OCI-LY7 (cell line): Measurements from ENCODE around the gene CIP2A.

Source experiments
- EZH2phosphoT487 ChIP-seq: fragments of 200-600 bp; sonication (generic); IDR thresholded peaks from 2 replicates; pipeline ENCODE4 v1.6.1; 2018; ENCODE audit warnings: low read depth, borderline replicate concordance, mild to moderate bottlenecking, mixed run types, antibody characterized with exemption, low read length, moderate library complexity, mixed read lengths
- TF ChIP-seq, protein P1 (sequence below): fragments of 200-600 bp; sonication (generic); conservative IDR thresholded peaks from 2 replicates; pipeline ENCODE4 v1.5.1; 2014; ENCODE audit warnings: mild to moderate bottlenecking, antibody characterized with exemption, low read length, moderate library complexity, mixed read lengths

DNA sequence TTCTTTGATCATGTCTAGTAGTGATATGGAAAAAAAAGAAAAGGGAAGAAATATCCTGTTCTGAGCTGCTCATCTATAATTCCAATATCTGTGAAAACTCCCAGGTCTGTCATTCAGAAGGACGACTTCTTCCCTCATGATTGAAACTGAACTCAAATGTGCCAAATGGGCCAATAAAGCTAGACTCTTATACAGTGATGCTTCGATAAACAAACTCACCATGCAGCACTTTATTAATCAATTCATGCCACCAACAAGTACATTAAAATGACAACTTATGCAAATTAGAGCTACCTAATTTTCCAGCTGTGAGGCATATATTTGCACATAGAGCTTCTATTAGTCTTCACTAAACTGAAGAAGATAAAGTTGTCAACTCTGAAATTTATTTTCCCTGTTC, 63.3 kb downstream of the CIP2A start:
- TF ChIP-seq, protein P1, sequence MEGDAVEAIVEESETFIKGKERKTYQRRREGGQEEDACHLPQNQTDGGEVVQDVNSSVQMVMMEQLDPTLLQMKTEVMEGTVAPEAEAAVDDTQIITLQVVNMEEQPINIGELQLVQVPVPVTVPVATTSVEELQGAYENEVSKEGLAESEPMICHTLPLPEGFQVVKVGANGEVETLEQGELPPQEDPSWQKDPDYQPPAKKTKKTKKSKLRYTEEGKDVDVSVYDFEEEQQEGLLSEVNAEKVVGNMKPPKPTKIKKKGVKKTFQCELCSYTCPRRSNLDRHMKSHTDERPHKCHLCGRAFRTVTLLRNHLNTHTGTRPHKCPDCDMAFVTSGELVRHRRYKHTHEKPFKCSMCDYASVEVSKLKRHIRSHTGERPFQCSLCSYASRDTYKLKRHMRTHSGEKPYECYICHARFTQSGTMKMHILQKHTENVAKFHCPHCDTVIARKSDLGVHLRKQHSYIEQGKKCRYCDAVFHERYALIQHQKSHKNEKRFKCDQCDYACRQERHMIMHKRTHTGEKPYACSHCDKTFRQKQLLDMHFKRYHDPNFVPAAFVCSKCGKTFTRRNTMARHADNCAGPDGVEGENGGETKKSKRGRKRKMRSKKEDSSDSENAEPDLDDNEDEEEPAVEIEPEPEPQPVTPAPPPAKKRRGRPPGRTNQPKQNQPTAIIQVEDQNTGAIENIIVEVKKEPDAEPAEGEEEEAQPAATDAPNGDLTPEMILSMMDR = no peak
- no peak for TF ChIP-seq EZH2phosphoT487
